ENCODE data around the gene PCP4.

GRCh38 chr21:39952265-39952664 lies 85.0 kb downstream of the PCP4 start:
- TF ChIP-seq CTCF (conservative IDR thresholded peaks at IDR 0.05 in 1 of 2, IDR thresholded peaks at IDR 0.05 in 1 of 2; ENCODE audit: extremely low read depth in 1 of 2, insufficient read depth in 1 of 2, low read depth in 1 of 2, low read length in 2 of 2) (no peak), EZH2 (IDR thresholded peaks at IDR 0.05; ENCODE audit: borderline replicate concordance, low read length) (no peak)
